Hematopoietic multipotent progenitor cell (in vitro differentiated cells): Measurements from ENCODE around the gene FNDC3B. TPM values are rescaled to one million over a fixed set of nuclear protein-coding genes. Genes with fewer than 3 reads are reported as not detected.
"Not testable (repeated sequence)": the region's sequence is repeated elsewhere in the genome, so short reads cannot be mapped to it uniquely, and the experiment has no call there.

ENCODE experiments used
- DNase-seq, 3 donors: peaks; one replicate each; pipeline ENCODE4 v3.0.0-alpha.2; 2011 to 2015; ENCODE audit warnings: low read depth in 2 of 3, low spot score in 2 of 3
- total RNA-seq: library from RNA; depleted of rRNA; stranded (reverse); fragments of >200 nt; gene quantifications from one replicate; pipeline ENCODE4 v1.2.3, GENCODE V29; 2012

The FNDC3B gene
- total RNA-seq, 1 donor: 28.0 TPM

DNA sequence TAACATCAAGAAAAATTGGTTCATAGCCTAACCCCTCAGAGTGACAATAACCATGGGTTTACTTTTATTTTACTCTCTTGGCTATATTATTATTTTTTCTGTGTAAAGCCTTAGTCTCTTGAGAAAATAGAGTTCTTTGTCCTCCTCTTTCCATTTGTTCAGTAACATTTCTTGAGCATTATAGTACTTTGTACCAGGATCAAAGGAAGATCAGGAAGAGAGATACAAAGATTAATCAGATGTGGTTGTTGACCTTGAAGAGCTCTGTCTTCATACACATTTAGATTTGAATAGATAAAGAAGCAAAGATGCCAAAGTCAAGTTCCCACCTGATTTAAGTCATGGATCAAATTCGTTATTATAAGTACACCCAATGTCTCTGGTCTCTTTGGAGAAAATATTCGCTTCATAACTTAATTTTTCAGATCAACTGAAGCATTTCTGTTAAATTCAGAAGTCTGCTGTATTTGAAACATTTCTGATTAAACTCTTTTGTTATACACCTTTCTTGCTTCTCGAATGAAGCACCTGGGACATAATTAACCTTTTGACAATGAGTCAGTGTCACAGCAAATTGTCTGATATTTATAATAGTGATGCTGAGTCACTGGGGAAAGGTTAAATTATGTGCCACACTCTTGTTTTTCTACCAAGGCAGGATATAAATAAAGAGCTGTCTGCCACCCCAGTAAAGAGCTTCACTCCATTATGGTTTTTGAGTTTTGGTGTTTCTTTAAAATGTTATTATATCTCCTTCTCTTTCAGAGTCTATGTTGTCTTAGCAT is 308.7 kb downstream of the FNDC3B start:
- no peak for DNase-seq

GRCh38 chr3:172351895-172352466 is 312.6 kb downstream of the FNDC3B start:
- DNase-seq: no peak

DNA sequence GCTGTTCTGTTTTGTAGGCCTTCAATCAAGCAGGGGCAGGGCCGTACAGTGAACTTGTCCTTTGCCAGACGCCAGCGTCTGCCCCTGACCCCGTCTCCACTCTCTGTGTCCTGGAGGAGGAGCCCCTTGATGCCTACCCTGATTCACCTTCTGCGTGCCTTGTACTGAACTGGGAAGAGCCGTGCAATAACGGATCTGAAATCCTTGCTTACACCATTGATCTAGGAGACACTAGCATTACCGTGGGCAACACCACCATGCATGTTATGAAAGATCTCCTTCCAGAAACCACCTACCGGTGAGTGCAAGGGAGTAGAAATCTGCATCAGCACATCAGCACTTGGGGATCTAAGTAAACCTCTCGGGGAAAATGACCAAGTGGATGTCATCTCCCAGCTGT is 313.4 kb downstream of the FNDC3B start:
- DNase-seq: no peak

- DNase-seq: no peak
Measured at GRCh38 chr3:172354931-172355499, 315.6 kb downstream of the FNDC3B start.

DNA sequence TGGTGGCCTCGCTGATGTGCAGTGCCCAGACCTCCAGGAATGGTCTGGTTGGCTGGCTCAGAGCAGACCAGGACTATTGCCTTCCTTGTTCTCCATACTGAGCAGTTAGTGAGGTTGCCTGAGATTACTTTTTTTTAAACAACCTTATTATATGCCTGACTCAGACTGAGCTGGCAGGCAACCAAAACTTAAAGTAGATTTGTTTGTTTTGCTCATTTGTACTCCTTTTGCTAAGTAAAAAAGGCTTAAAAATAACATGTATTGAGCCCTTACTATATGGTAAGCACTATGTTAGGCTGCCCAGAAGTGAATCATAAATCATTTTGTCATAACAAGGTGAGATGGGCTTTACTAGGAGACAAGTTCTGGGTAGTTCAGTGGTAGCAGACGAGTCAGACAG is 316.5 kb downstream of the FNDC3B start:
- DNase-seq: no peak

- DNase-seq: no peak
Measured at GRCh38 chr3:172356427-172356826, 317.0 kb downstream of the FNDC3B start.

- no peak for DNase-seq
Measured at GRCh38 chr3:172357850-172358754, 318.7 kb downstream of the FNDC3B start.

- no peak for DNase-seq
Measured at GRCh38 chr3:172359231-172359630, 319.9 kb downstream of the FNDC3B start.

- no peak for DNase-seq
Measured at GRCh38 chr3:172359996-172360395, 320.6 kb downstream of the FNDC3B start.

- no peak for DNase-seq
Measured at GRCh38 chr3:172362583-172362982, 323.2 kb downstream of the FNDC3B start.

GRCh38 chr3:172364374-172365027 is 325.1 kb downstream of the FNDC3B start:
- DNase-seq: no peak

- DNase-seq: no peak
Measured at GRCh38 chr3:172365028-172365567, 325.7 kb downstream of the FNDC3B start.

DNA sequence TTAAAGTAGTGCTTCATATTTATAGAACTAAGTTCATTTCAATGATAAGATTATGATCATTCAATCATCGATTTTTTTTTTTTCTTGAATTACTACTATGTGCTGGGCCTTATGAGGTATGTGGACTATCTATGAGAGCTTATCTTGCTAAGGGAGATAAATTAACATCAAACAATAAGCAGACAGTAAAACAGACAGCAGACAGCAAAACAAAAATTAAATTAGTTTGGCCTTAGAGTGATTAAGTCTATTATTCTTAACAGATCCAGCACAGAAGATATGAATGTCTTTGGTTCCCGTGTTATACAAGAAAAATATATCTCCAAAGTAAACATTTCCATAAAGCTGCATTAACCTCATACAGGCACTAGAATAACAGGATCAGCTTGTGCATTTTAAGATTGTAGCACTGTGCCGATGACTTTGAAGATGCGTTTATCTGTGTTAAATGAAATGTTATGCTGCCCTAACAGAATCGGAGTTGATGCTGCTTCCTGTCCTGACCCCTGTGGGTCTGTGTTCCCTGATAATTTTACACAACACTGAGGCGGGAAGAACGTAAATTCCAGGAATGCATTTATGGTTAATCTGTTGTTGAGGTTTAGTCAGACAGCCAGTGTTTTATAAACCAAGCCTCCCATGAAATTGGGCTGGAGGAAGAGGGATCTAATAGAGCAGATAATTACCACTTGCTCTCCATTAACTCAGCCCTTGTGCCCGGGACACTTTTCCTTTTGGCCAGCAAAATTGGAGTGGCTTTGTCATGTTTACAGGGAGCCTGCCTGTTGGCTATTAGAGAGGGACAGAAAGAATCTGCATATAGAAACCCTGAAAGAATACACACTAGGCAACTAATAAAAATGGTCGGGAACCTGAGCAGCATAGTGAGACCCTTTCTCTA is 328.1 kb downstream of the FNDC3B start:
- DNase-seq: no peak

- DNase-seq: not testable (repeated sequence)
Measured at GRCh38 chr3:172368556-172368955, 329.2 kb downstream of the FNDC3B start.

DNA sequence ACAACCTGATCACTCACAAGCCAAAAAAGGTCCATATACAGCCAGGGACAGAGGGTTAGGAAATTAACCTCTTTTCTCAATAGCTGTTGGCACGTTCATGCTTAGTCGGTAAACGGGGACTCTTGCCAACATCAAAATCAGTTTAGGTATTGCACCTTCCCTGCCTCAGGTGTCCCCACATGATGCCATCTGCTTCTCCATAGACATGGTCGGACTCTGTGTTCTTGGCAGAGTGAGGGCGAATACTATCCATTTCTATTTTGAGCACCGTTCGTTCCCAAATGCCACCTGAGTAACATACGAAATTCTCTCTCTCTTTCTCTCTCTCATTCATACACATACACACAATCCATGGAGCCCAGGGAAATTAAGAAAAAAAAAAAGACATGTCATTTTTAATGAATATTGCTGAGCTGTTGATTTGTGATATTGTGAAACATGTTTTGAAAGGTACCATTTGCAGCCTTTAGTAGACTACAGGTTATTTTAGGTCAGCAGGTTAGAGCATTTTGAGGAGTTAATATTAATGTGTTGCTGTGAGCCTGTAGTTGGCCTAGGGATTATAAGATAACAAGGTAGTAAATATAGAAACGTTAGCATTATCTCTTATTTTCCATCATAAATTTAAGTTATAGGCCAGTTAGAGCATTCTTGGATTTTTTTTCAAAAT is 330.3 kb downstream of the FNDC3B start:
- DNase-seq: no peak

GRCh38 chr3:172370419-172370818 is 331.0 kb downstream of the FNDC3B start:
- DNase-seq: no peak

- no peak for DNase-seq
Measured at GRCh38 chr3:172371544-172371943, 332.2 kb downstream of the FNDC3B start.

DNA sequence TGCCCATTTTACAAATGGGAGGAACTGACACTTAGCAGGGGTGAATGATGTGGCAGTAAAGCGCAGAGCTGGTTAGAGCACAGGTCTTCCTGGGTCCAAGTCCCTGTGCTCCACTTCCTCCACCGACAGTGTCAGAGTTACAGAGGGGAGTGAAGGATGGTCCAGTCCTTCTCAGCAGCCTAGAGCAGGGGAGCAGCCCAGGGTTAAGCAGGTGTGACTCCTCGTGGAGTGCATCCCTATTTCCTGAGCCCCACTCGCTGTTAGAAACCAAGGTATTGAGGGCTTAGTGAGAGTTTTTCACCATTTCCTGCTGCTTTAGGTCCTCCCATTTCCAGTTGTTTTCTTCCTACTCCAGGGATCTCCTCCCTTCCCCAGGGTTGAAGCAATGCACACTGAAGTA is 333.5 kb downstream of the FNDC3B start:
- DNase-seq: no peak

GRCh38 chr3:172373912-172374311 is 334.5 kb downstream of the FNDC3B start:
- no peak for DNase-seq
